HepG2 (cell line): ENCODE results near the gene EPM2AIP1. TPM values are rescaled to one million over a fixed set of nuclear protein-coding genes. Genes with fewer than 3 reads are reported as not detected.

Experiments used
- CBFB ChIP-seq: sonication (generic); formaldehyde crosslinking; IDR thresholded peaks from 2 replicates; pipeline ENCODE4 v1.4.0; 2020; ENCODE audit warnings: missing genetic modification reagents
- CEBPB ChIP-seq: IDR thresholded peaks from 2 replicates; pipeline ENCODE4 v1.6.1; 2011; ENCODE audit warnings: low read depth, low read length, improper control_type of control experiment, borderline replicate concordance
- KAT7 ChIP-seq: IDR thresholded peaks from 2 replicates; pipeline ENCODE4 v1.6.1; 2018; ENCODE audit warnings: borderline replicate concordance, missing compliant biosample characterization
- MLLT10 ChIP-seq: sonication (generic); formaldehyde crosslinking; IDR thresholded peaks from 2 replicates; pipeline ENCODE4 v1.4.0; 2020; ENCODE audit warnings: missing genetic modification reagents
- NFYB ChIP-seq: sonication (generic); formaldehyde crosslinking; IDR thresholded peaks from 2 replicates; pipeline ENCODE4 v1.4.0; 2020; ENCODE audit warnings: missing genetic modification reagents
- POLR2AphosphoS2 ChIP-seq: IDR thresholded peaks from 2 replicates; pipeline ENCODE4 v1.6.1; 2011; ENCODE audit warnings: low read depth, low read length, improper control_type of control experiment
- POLR2G ChIP-seq: fragments of 200-400 bp; formaldehyde crosslinking; IDR thresholded peaks from 2 replicates; pipeline ENCODE4 v1.6.1; 2018; ENCODE audit warnings: mild to moderate bottlenecking, low read depth, low read length, moderate library complexity
- SIN3A ChIP-seq: IDR thresholded peaks from 2 replicates; pipeline ENCODE4 v1.6.1; 2011; ENCODE audit warnings: low read depth, mild to moderate bottlenecking, control low read depth, low read length, borderline replicate concordance
- SPEN ChIP-seq: sonication (generic); formaldehyde crosslinking; IDR thresholded peaks from 2 replicates; pipeline ENCODE4 v1.5.1; 2020; ENCODE audit warnings: low read depth, mild to moderate bottlenecking, missing genetic modification reagents
- TCF7 ChIP-seq: sonication (generic); IDR thresholded peaks from 2 replicates; pipeline ENCODE4 v1.6.1; 2016; ENCODE audit warnings: antibody characterized with exemption, low read depth
- TMF1 ChIP-seq: sonication (generic); formaldehyde crosslinking; IDR thresholded peaks from 2 replicates; pipeline ENCODE4 v1.8.1; 2022; ENCODE audit warnings: low read depth, missing genetic modification reagents
- U2AF1 ChIP-seq: fragments of 200-400 bp; formaldehyde crosslinking; optimal IDR thresholded peaks from 2 replicates; pipeline ENCODE3; 2017; ENCODE audit warnings: mild to moderate bottlenecking, low read depth, low read length
- ZFP36L2 ChIP-seq: sonication (generic); formaldehyde crosslinking; IDR thresholded peaks from 2 replicates; pipeline ENCODE4 v1.4.0; 2020; ENCODE audit warnings: missing genetic modification reagents
- ZNF138 ChIP-seq: sonication (generic); formaldehyde crosslinking; IDR thresholded peaks from 2 replicates; pipeline ENCODE4 v1.5.0; 2020; ENCODE audit warnings: mild to moderate bottlenecking, low read depth, missing genetic modification reagents
- ZNF605 ChIP-seq: sonication (generic); formaldehyde crosslinking; IDR thresholded peaks from 2 replicates; pipeline ENCODE4 v1.8.0; 2022; ENCODE audit warnings: mild to moderate bottlenecking, missing genetic modification reagents
- ZNF768 ChIP-seq: sonication (generic); formaldehyde crosslinking; IDR thresholded peaks from 2 replicates; pipeline ENCODE4 v1.4.0; 2020; ENCODE audit warnings: missing genetic modification reagents
- ZSCAN25 ChIP-seq: sonication (generic); formaldehyde crosslinking; IDR thresholded peaks from 2 replicates; pipeline ENCODE4 v1.8.0; 2022; ENCODE audit warnings: mild to moderate bottlenecking, missing genetic modification reagents
- polyA plus RNA-seq, 8 experiments: library from polyadenylated mRNA; depleted of rRNA in 3 of 8; stranded (reverse) in 7 of 8; unstranded in 1 of 8; fragments of >200 nt; fragmentation: Illumina TruSeq in 4 of 8; extraction: Trizol in 4 of 8; gene quantifications; 2 replicates each; pipeline versions ENCODE4 v1.2.1 to v1.2.3, GENCODE V29; 2011 to 2016; ENCODE audit warnings: low read depth in 4 of 8, missing spikeins in 1 of 8, mixed read lengths in 1 of 8; ENCODE audit not compliant: insufficient read depth in 1 of 8
- total RNA-seq, 5 experiments: library from RNA; depleted of rRNA; stranded (reverse); fragments of >200 nt; fragmentation: Illumina TruSeq; extraction: Trizol; gene quantifications; 2 replicates each; pipeline ENCODE4 v1.2.3, GENCODE V29; 2016; ENCODE audit warnings: low read depth in 1 of 5
- TF ChIP-seq, protein P1 (sequence below): sonication (generic); formaldehyde crosslinking; IDR thresholded peaks from 2 replicates; pipeline ENCODE4 v1.4.0; 2020; ENCODE audit warnings: missing genetic modification reagents
- TF ChIP-seq, protein P2 (sequence below): sonication (generic); formaldehyde crosslinking; IDR thresholded peaks from 2 replicates; pipeline ENCODE4 v1.4.0; 2020; ENCODE audit warnings: missing genetic modification reagents
- TF ChIP-seq, protein P3 (sequence below): sonication (generic); formaldehyde crosslinking; IDR thresholded peaks from 2 replicates; pipeline ENCODE4 v1.8.1; 2023; ENCODE audit warnings: mild to moderate bottlenecking, inconsistent platforms, moderate library complexity, missing genetic modification reagents, borderline replicate concordance
- TF ChIP-seq, protein P4 (sequence below): sonication (generic); formaldehyde crosslinking; IDR thresholded peaks from 2 replicates; pipeline ENCODE4 v1.4.0; 2020; ENCODE audit warnings: missing genetic modification reagents
- TF ChIP-seq, protein P5 (sequence below): sonication (generic); formaldehyde crosslinking; IDR thresholded peaks from 2 replicates; pipeline ENCODE4 v1.5.1; 2020; ENCODE audit warnings: missing genetic modification reagents, mild to moderate bottlenecking, borderline replicate concordance

Gene EPM2AIP1
- total and polyA plus RNA-seq, 2 of the 13 experiments (the other 11 are each of a cell fraction or from before 2014, with no cell fraction given) = 10.7 to 23.0 TPM

DNA sequence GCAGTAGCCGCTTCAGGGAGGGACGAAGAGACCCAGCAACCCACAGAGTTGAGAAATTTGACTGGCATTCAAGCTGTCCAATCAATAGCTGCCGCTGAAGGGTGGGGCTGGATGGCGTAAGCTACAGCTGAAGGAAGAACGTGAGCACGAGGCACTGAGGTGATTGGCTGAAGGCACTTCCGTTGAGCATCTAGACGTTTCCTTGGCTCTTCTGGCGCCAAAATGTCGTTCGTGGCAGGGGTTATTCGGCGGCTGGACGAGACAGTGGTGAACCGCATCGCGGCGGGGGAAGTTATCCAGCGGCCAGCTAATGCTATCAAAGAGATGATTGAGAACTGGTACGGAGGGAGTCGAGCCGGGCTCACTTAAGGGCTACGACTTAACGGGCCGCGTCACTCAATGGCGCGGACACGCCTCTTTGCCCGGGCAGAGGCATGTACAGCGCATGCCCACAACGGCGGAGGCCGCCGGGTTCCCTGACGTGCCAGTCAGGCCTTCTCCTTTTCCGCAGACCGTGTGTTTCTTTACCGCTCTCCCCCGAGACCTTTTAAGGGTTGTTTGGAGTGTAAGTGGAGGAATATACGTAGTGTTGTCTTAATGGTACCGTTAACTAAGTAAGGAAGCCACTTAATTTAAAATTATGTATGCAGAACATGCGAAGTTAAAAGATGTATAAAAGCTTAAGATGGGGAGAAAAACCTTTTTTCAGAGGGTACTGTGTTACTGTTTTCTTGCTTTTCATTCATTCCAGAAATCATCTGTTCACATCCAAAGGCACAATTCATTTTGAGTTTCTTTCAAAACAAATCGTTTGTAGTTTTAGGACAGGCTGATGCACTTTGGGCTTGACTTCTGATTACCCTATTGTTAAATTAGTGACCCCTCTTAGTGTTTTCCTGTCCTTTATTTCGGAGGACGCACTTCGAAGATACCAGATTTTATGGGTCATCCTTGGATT lies 674 bp upstream of the EPM2AIP1 start, which contains the start of gene MLH1 (continued):
- TF ChIP-seq, protein P1, sequence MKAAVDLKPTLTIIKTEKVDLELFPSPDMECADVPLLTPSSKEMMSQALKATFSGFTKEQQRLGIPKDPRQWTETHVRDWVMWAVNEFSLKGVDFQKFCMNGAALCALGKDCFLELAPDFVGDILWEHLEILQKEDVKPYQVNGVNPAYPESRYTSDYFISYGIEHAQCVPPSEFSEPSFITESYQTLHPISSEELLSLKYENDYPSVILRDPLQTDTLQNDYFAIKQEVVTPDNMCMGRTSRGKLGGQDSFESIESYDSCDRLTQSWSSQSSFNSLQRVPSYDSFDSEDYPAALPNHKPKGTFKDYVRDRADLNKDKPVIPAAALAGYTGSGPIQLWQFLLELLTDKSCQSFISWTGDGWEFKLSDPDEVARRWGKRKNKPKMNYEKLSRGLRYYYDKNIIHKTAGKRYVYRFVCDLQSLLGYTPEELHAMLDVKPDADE (CRISPR knock-in tag) = no peak
- TF ChIP-seq ZFP36L2 = no peak
- no peak; the same call in 1 of the 2 replicates for TF ChIP-seq TMF1 (CRISPR knock-in tag)
- no peak for TF ChIP-seq KAT7 (CRISPR knock-in tag)
- TF ChIP-seq, protein P2, sequence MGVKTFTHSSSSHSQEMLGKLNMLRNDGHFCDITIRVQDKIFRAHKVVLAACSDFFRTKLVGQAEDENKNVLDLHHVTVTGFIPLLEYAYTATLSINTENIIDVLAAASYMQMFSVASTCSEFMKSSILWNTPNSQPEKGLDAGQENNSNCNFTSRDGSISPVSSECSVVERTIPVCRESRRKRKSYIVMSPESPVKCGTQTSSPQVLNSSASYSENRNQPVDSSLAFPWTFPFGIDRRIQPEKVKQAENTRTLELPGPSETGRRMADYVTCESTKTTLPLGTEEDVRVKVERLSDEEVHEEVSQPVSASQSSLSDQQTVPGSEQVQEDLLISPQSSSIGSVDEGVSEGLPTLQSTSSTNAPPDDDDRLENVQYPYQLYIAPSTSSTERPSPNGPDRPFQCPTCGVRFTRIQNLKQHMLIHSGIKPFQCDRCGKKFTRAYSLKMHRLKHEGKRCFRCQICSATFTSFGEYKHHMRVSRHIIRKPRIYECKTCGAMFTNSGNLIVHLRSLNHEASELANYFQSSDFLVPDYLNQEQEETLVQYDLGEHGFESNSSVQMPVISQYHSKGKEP (CRISPR knock-in tag) = no peak
- peak; percentile 98 for TF ChIP-seq NFYB (CRISPR knock-in tag)
- no peak for TF ChIP-seq TCF7
- peak; percentile 93 for TF ChIP-seq CEBPB
- TF ChIP-seq, protein P3, sequence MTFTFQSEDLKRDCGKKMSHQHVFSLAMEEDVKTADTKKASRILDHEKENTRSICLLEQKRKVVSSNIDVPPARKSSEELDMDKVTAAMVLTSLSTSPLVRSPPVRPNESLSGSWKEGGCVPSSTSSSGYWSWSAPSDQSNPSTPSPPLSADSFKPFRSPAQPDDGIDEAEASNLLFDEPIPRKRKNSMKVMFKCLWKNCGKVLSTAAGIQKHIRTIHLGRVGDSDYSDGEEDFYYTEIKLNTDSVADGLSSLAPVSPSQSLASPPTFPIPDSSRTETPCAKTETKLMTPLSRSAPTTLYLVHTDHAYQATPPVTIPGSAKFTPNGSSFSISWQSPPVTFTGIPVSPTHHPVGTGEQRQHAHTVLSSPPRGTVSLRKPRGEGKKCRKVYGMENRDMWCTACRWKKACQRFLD = 0 out of 2 replicates have a peak, but pooled peaks have one; percentile 2
- TF ChIP-seq, protein P4, sequence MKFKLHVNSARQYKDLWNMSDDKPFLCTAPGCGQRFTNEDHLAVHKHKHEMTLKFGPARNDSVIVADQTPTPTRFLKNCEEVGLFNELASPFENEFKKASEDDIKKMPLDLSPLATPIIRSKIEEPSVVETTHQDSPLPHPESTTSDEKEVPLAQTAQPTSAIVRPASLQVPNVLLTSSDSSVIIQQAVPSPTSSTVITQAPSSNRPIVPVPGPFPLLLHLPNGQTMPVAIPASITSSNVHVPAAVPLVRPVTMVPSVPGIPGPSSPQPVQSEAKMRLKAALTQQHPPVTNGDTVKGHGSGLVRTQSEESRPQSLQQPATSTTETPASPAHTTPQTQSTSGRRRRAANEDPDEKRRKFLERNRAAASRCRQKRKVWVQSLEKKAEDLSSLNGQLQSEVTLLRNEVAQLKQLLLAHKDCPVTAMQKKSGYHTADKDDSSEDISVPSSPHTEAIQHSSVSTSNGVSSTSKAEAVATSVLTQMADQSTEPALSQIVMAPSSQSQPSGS (CRISPR knock-in tag) = peak; percentile 60
- peak; percentile 11; the same call in 1 of the 2 replicates for TF ChIP-seq ZSCAN25 (CRISPR knock-in tag)
- TF ChIP-seq U2AF1 = no peak
- TF ChIP-seq SPEN = peak; percentile 71; the same call in 1 of the 2 replicates
- TF ChIP-seq ZNF768 (CRISPR knock-in tag) = no peak
- no peak for TF ChIP-seq CBFB (CRISPR knock-in tag)
- 0 out of 2 replicates have a peak, but pooled peaks have one; percentile 13 for TF ChIP-seq POLR2AphosphoS2
- no peak for TF ChIP-seq MLLT10 (CRISPR knock-in tag)
- TF ChIP-seq POLR2G = peak; percentile 66
- peak; percentile 36; the same call in 1 of the 2 replicates for TF ChIP-seq ZNF605 (CRISPR knock-in tag)
- peak; percentile 89 for TF ChIP-seq SIN3A
- TF ChIP-seq, protein P5, sequence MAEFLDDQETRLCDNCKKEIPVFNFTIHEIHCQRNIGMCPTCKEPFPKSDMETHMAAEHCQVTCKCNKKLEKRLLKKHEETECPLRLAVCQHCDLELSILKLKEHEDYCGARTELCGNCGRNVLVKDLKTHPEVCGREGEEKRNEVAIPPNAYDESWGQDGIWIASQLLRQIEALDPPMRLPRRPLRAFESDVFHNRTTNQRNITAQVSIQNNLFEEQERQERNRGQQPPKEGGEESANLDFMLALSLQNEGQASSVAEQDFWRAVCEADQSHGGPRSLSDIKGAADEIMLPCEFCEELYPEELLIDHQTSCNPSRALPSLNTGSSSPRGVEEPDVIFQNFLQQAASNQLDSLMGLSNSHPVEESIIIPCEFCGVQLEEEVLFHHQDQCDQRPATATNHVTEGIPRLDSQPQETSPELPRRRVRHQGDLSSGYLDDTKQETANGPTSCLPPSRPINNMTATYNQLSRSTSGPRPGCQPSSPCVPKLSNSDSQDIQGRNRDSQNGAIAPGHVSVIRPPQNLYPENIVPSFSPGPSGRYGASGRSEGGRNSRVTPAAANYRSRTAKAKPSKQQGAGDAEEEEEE (CRISPR knock-in tag) = no peak
- TF ChIP-seq ZNF138 = peak; percentile 70; the same call in 1 of the 2 replicates
